IMR-90 (cell line): ENCODE data around the gene IQCK. TPM values are rescaled to one million over a fixed set of nuclear protein-coding genes. Genes with fewer than 3 reads are reported as not detected.

Experiments
- ATAC-seq: fragments of 200-7000 bp; cut with Tn5 transposase; 2 replicates; pipeline ENCODE4 v1.9.1; 2020; ENCODE audit warnings: low read depth, mild to moderate bottlenecking, moderate library complexity
- BruUV-seq: library from RNA; stranded (reverse); fragments of 400-500 nt; replicated peaks from 2 replicates; lab custom pipeline; 2021; lab: Mats Ljungman, UMichigan
- CTCF ChIA-PET: fragments of 300-600 bp; formaldehyde crosslinking; extraction: SDS; loops from one replicate; lab custom pipeline; 2021; ENCODE audit warnings: antibody characterized with exemption; lab: Yijun Ruan, JAX
- POLR2A ChIA-PET: fragments of 300-600 bp; sonication (Branson Sonifier 250); formaldehyde crosslinking; loops from one replicate; lab custom pipeline; 2022; ENCODE audit warnings: antibody characterized with exemption; ENCODE audit not compliant: unreplicated experiment; lab: Charles Lee
- DNase-seq: peaks from one replicate; pipeline ENCODE4 v3.0.0; 2013
- H2AFZ ChIP-seq: replicated peaks from 2 replicates; pipeline ENCODE3; 2013; ENCODE audit warnings: low read length, mild to moderate bottlenecking; ENCODE audit not compliant: poor library complexity
- H2AK5ac ChIP-seq: 2 replicates; pipeline ENCODE4 v1.6.1; 2013; ENCODE audit warnings: low read depth, low read length, inconsistent platforms
- H2AK9ac ChIP-seq: replicated peaks from 2 replicates; pipeline ENCODE3; 2013; ENCODE audit warnings: mild to moderate bottlenecking, low read depth, low read length, moderate library complexity; ENCODE audit not compliant: poor library complexity
- H2BK120ac ChIP-seq: 2 replicates; pipeline ENCODE4 v1.6.1; 2013; ENCODE audit warnings: low read depth, low read length, inconsistent platforms
- H2BK15ac ChIP-seq: 3 replicates; pipeline ENCODE4 v1.6.1; 2013; ENCODE audit warnings: low read depth, low read length, inconsistent platforms
- H2BK20ac ChIP-seq: 2 replicates; pipeline ENCODE4 v1.6.1; 2013; ENCODE audit warnings: low read depth, mild to moderate bottlenecking, inconsistent platforms, low read length, moderate library complexity
- H2BK5ac ChIP-seq: 2 replicates; pipeline ENCODE4 v1.6.1; 2013; ENCODE audit warnings: mild to moderate bottlenecking, low read depth, low read length, inconsistent platforms; ENCODE audit not compliant: poor library complexity, severe bottlenecking
- H3K14ac ChIP-seq: replicated peaks from 2 replicates; pipeline ENCODE4 v1.6.1; 2013; ENCODE audit warnings: low read depth, low read length, inconsistent platforms
- H3K18ac ChIP-seq: 2 replicates; pipeline ENCODE4 v1.6.1; 2013; ENCODE audit warnings: low read depth, low read length, control low read depth
- H3K23ac ChIP-seq: 2 replicates; pipeline ENCODE4 v1.6.1; 2013; ENCODE audit warnings: low read depth, low read length, inconsistent platforms
- H3K27ac ChIP-seq: 2 replicates; pipeline ENCODE4 v1.5.1; 2013; ENCODE audit warnings: mild to moderate bottlenecking, control low read depth, low read length; ENCODE audit not compliant: insufficient read depth
- H3K27me3 ChIP-seq: 2 replicates; pipeline ENCODE4 v1.6.1; 2013; ENCODE audit warnings: low read length; ENCODE audit not compliant: control insufficient read depth, insufficient read depth
- H3K36me3 ChIP-seq: 2 replicates; pipeline ENCODE4 v1.6.1; 2013; ENCODE audit warnings: low read length, mixed read lengths; ENCODE audit not compliant: control insufficient read depth, insufficient read depth
- H3K4ac ChIP-seq: 2 replicates; pipeline ENCODE4 v1.6.1; 2013; ENCODE audit warnings: low read depth, low read length, inconsistent platforms
- H3K4me1 ChIP-seq: 2 replicates; pipeline ENCODE4 v1.6.1; 2013; ENCODE audit warnings: low read length, mixed read lengths; ENCODE audit not compliant: control insufficient read depth, insufficient read depth
- H3K4me2 ChIP-seq: 2 replicates; pipeline ENCODE4 v1.6.1; 2013; ENCODE audit warnings: low read depth, mild to moderate bottlenecking, control low read depth, low read length, moderate library complexity
- H3K4me3 ChIP-seq: 2 replicates; pipeline ENCODE4 v1.5.1; 2013; ENCODE audit warnings: low read depth, mild to moderate bottlenecking, control low read depth, low read length, moderate library complexity; ENCODE audit not compliant: insufficient read depth
- H3K56ac ChIP-seq: 2 replicates; pipeline ENCODE4 v1.6.1; 2013; ENCODE audit warnings: low read length, inconsistent platforms; ENCODE audit not compliant: insufficient read depth; ENCODE audit errors: extremely low read depth
- H3K79me1 ChIP-seq, 2 experiments: 2 replicates each; pipeline ENCODE4 v1.6.1; 2013; ENCODE audit warnings: low read length in 2 of 2, inconsistent platforms in 1 of 2, low read depth in 1 of 2
- H3K9ac ChIP-seq: 2 replicates; pipeline ENCODE4 v1.6.1; 2013; ENCODE audit warnings: low read depth, low read length, control low read depth
- H3K9me1 ChIP-seq: 2 replicates; pipeline ENCODE4 v1.6.1; 2013; ENCODE audit warnings: low read length, inconsistent platforms; ENCODE audit not compliant: insufficient read depth
- H3K9me3 ChIP-seq: 2 replicates; pipeline ENCODE4 v1.6.1; 2013; ENCODE audit warnings: low read length; ENCODE audit not compliant: control insufficient read depth, insufficient read depth
- H4K20me1 ChIP-seq: 2 replicates; pipeline ENCODE4 v1.6.1; 2013; ENCODE audit warnings: low read length, inconsistent platforms; ENCODE audit not compliant: insufficient read depth
- H4K5ac ChIP-seq: 2 replicates; pipeline ENCODE4 v1.6.1; 2013; ENCODE audit warnings: mild to moderate bottlenecking, low read depth, low read length, control low read depth
- H4K8ac ChIP-seq, 2 experiments: 2 replicates each; pipeline ENCODE4 v1.6.1; 2013; ENCODE audit warnings: low read depth in 2 of 2, low read length in 2 of 2, control low read depth in 1 of 2, inconsistent platforms in 1 of 2
- H4K91ac ChIP-seq: 2 replicates; pipeline ENCODE4 v1.6.1; 2013; ENCODE audit warnings: low read depth, low read length, inconsistent platforms; ENCODE audit not compliant: insufficient read depth
- CEBPB ChIP-seq: IDR thresholded peaks from 2 replicates; pipeline ENCODE4 v1.6.1; 2012; ENCODE audit warnings: low read depth, low read length, improper control_type of control experiment
- FOS ChIP-seq: fragments of 150-350 bp; IDR thresholded peaks from 2 replicates; pipeline ENCODE4 v1.6.1; 2016; ENCODE audit warnings: low read depth, low read length
- MAZ ChIP-seq: IDR thresholded peaks from 2 replicates; pipeline ENCODE4 v1.6.1; 2012; ENCODE audit warnings: low read depth, mild to moderate bottlenecking, low read length, improper control_type of control experiment, moderate library complexity, borderline replicate concordance
- NFE2L2 ChIP-seq: fragments of 150-350 bp; IDR thresholded peaks from 2 replicates; pipeline ENCODE4 v1.6.1; 2016; ENCODE audit warnings: low read depth, mild to moderate bottlenecking, low read length
- POLR2A ChIP-seq: IDR thresholded peaks from 2 replicates; pipeline ENCODE4 v1.6.1; 2012; ENCODE audit warnings: mild to moderate bottlenecking, low read depth, low read length
- RCOR1 ChIP-seq: IDR thresholded peaks from 2 replicates; pipeline ENCODE4 v1.6.1; 2012; ENCODE audit warnings: mild to moderate bottlenecking, low read length, improper control_type of control experiment; ENCODE audit not compliant: insufficient replicate concordance
- RFX5 ChIP-seq: IDR thresholded peaks from 2 replicates; pipeline ENCODE4 v1.8.0; 2012; ENCODE audit warnings: low read depth, mild to moderate bottlenecking, low read length, moderate library complexity
- SMC3 ChIP-seq: fragments of 150-350 bp; IDR thresholded peaks from 2 replicates; pipeline ENCODE4 v1.6.1; 2016; ENCODE audit warnings: low read depth, mild to moderate bottlenecking, antibody characterized with exemption, low read length, moderate library complexity
- WGBS, 2 experiments: methylation state at CpG; one replicate each; pipeline versions ENCODE4 v1.1.5 to v1.1.7; 2013; ENCODE audit warnings: missing lambda C conversion rate in 2 of 2; ENCODE audit not compliant: insufficient read length in 1 of 2; ENCODE audit errors: extremely low coverage in 2 of 2; 5-methylcytosine and 5-hydroxymethylcytosine counted together
- dilution Hi-C: fragments of 300-500 bp; cut with HindIII; formaldehyde crosslinking; loops from one replicate; pipeline ENCODE4 v1.14.3; 2018; ENCODE audit warnings: low sequenced_read_pairs; ENCODE audit not compliant: unreplicated experiment
- in situ Hi-C: fragments of 300-500 bp; cut with MboI; formaldehyde crosslinking; loops from 3 replicates; pipeline ENCODE4 v1.14.3; 2019; ENCODE audit warnings: low sequenced_read_pairs, inconsistent platforms, mixed read lengths
- intact Hi-C: fragments of 100-400 bp; cut with micrococcal nuclease; formaldehyde crosslinking; loops from 2 replicates; pipeline ENCODE4 v1.10.0; 2022
- polyA plus RNA-seq, 3 experiments: library from polyadenylated mRNA; depleted of rRNA; stranded (reverse); fragments of >200 nt; gene quantifications; 2 replicates each; pipeline ENCODE4 v1.2.3, GENCODE V29; 2012; ENCODE audit warnings: low replicate concordance in 1 of 3
- total RNA-seq: library from RNA; depleted of rRNA; stranded (reverse); fragments of >200 nt; gene quantifications from 2 replicates; pipeline ENCODE4 v1.2.3, GENCODE V29; 2012
- TF ChIP-seq, protein P1 (sequence below): fragments of 150-350 bp; IDR thresholded peaks from 2 replicates; pipeline ENCODE4 v1.6.1; 2016; ENCODE audit warnings: low read depth, mild to moderate bottlenecking, low read length, moderate library complexity, borderline replicate concordance
- TF ChIP-seq, protein P2 (sequence below): conservative IDR thresholded peaks from 2 replicates; pipeline ENCODE4 v1.5.1; 2012; ENCODE audit warnings: mild to moderate bottlenecking, low read depth, low read length, improper control_type of control experiment

IQCK gene
- total and polyA plus RNA-seq, 2 of the 4 experiments (the other 2 are of a cell fraction), result 4.1 to 5.4 TPM

DNA sequence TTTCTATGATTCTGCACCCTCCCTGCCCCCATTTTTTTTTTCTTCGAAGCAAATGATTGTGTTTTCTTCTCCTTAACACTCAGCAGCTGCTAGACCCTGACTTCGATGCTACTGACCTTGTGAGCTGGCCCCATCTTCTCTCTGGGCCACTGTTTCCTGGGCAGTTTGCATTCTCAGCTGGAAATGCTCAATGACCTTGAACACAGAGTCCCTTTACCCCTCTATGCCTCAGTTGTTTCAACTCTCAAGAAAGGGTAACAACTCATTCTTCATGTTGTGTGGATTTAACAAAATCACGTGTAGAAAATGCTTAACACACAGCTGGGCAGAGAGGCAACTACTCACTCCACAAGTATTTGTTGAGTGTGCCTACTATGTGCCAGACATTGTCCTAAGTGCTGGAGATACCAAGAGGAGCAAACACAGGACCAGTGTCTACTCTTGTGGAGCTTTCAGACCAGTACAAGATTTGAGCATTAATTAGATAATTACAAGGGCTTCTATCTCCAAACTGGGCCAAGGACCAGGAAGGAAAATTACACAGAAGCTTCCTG lies 66.2 kb downstream of the IQCK start:
- Histone ChIP-seq H3K9me1 (no peaks in the 10 kb centered on the region), H3K18ac (no peak overlapping the region), H3K27me3 (no peaks in the 10 kb centered on the region), H2AK9ac (no peak overlapping the region), H3K23ac (no peak overlapping the region), H3K9ac (no peak overlapping the region), H3K4me2 (no peak overlapping the region), H2BK15ac (no peak overlapping the region), H3K79me1 (no peaks in the 10 kb centered on the region), H3K4me1 (no peaks in the 10 kb centered on the region), H2AFZ (no peak overlapping the region), H2BK120ac (no peak overlapping the region), H3K9me3 (no peaks in the 10 kb centered on the region), H4K8ac (no peak overlapping the region), H3K4me3 (no peak overlapping the region), H2AK5ac (no peak overlapping the region), H3K27ac (no peak overlapping the region), H3K4ac (no peak overlapping the region), H3K36me3 (no peaks in the 10 kb centered on the region), H3K56ac (no peak overlapping the region), H4K5ac (no peak overlapping the region), H2BK5ac (no peak overlapping the region), H4K91ac (no peak overlapping the region), H3K14ac (no peak overlapping the region), H2BK20ac (no peak overlapping the region), H4K20me1 (no peaks in the 10 kb centered on the region)
- DNase-seq (no peak), ATAC-seq (no peak)
- no TSS peak for BruUV-seq
- ChIA-PET POLR2A (no interaction called here), CTCF (no interaction called here)
- dilution Hi-C loops (no loop called here), intact Hi-C loops (no loop called here), in situ Hi-C loops (no loop called here)
- WGBS, 2 experiments, result 0% methylated on average over 1 of the region's 3 CpGs; no CpG with 5 or more reads in 1 of the 2 experiments
- TF ChIP-seq NFE2L2 (no peak), POLR2A (no peak), MAZ (no peak), RCOR1 (no peak), FOS (no peak), CEBPB (no peak), RFX5 (no peak), SMC3 (no peak)
- TF ChIP-seq, protein P1, sequence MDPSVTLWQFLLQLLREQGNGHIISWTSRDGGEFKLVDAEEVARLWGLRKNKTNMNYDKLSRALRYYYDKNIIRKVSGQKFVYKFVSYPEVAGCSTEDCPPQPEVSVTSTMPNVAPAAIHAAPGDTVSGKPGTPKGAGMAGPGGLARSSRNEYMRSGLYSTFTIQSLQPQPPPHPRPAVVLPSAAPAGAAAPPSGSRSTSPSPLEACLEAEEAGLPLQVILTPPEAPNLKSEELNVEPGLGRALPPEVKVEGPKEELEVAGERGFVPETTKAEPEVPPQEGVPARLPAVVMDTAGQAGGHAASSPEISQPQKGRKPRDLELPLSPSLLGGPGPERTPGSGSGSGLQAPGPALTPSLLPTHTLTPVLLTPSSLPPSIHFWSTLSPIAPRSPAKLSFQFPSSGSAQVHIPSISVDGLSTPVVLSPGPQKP, result no peak
- TF ChIP-seq, protein P2, sequence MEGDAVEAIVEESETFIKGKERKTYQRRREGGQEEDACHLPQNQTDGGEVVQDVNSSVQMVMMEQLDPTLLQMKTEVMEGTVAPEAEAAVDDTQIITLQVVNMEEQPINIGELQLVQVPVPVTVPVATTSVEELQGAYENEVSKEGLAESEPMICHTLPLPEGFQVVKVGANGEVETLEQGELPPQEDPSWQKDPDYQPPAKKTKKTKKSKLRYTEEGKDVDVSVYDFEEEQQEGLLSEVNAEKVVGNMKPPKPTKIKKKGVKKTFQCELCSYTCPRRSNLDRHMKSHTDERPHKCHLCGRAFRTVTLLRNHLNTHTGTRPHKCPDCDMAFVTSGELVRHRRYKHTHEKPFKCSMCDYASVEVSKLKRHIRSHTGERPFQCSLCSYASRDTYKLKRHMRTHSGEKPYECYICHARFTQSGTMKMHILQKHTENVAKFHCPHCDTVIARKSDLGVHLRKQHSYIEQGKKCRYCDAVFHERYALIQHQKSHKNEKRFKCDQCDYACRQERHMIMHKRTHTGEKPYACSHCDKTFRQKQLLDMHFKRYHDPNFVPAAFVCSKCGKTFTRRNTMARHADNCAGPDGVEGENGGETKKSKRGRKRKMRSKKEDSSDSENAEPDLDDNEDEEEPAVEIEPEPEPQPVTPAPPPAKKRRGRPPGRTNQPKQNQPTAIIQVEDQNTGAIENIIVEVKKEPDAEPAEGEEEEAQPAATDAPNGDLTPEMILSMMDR, result no peak
